ENCODE measurements around the gene TMEM175. TPM values are rescaled to one million over a fixed set of nuclear protein-coding genes. Genes with fewer than 3 reads are reported as not detected.

TMEM175 gene
- total RNA-seq, 1 experiment from 2014 or later: 15.1 TPM

DNA sequence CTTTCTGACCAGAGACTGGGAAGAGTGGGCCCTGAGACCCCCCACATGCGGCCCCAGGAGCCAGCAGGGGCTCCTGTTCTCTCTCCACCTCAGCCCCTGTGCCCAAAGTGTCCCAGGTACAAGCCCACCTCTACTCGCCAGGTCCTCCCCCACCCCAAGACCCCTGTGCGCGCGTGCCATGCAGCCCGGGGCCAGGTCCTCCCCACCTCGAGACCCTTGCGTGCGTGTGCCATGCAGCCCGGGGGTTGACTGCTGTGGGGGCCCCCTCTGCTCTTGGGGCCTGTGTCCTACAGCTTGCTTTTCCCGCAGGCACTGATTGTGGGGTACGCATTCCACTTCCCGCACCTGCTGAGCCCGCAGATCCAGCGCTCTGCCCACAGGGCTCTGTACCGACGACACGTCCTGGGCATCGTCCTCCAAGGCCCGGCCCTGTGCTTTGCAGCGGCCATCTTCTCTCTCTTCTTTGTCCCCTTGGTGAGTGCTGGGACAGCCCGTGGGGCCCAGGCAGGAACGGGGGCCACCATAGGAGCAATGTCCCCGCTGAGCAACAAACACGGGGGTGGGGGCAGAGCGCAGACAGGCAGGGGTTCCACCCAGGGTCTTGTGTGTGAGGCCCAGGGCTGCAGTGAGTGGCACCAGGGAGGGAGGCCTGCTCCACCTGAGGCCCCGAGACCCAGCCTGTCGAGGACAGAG lies 20.8 kb downstream of the TMEM175 start:
- Histone ChIP-seq H3K4me1 (ENCODE audit: low read length) (no peaks in the 10 kb centered on the region), H3K4me2 (ENCODE audit: low read depth, low read length, poor library complexity, severe bottlenecking) (no peak overlapping the region), H3K27ac (ENCODE audit: low read length) (no peak overlapping the region), H3K27me3 (ENCODE audit: low read length) (no peaks in the 10 kb centered on the region), H3K36me3 (ENCODE audit: insufficient read depth, low read length) (no peaks in the 10 kb centered on the region), H3K4me3 (ENCODE audit: low read length) (no peak overlapping the region), H3K9ac (ENCODE audit: low read length) (no peak overlapping the region), H3K79me2 (ENCODE audit: low read length) (no peaks in the 10 kb centered on the region), H2AFZ (ENCODE audit: low read length) (no peak overlapping the region), H3K9me2 (replicated peaks; ENCODE audit: insufficient read depth, low read length) (no peaks in the 10 kb centered on the region), H4K20me1 (ENCODE audit: insufficient read depth, low read depth, low read length) (peaks cover 5% of the 10 kb centered on the region; the same call in 1 of the 2 replicates), H3K9me3 (ENCODE audit: low read length) (no peaks in the 10 kb centered on the region)
- DNase-seq: no peak

DNA sequence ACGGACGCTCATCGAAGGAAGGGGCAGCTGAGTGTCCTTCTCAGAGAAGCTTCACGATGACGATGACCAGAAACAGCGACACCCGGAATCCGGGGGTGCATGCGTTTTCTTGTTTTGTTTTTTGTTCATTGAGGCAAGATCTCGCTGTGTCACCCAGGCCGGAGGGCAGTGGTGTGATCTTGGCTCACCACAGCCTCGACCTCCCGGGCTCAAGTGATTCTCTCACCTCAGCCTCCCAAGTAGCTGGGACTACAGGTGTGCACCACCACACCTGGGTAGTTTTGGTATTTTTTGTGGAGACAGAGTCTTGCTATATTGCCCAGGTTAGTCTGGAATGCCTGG lies 21.3 kb downstream of the TMEM175 start:
- H3K4me3 ChIP-seq (ENCODE audit: low read length): no peak overlapping the region
- no peaks in the 10 kb centered on the region for H3K9me3 ChIP-seq (ENCODE audit: low read length)
- H3K36me3 ChIP-seq (ENCODE audit: insufficient read depth, low read length): no peaks in the 10 kb centered on the region
- no peak overlapping the region for H3K4me2 ChIP-seq (ENCODE audit: low read depth, low read length, poor library complexity, severe bottlenecking)
- no peak overlapping the region for H3K27ac ChIP-seq (ENCODE audit: low read length)
- H3K79me2 ChIP-seq (ENCODE audit: low read length): no peaks in the 10 kb centered on the region
- H3K4me1 ChIP-seq (ENCODE audit: low read length): no peaks in the 10 kb centered on the region
- no peak for DNase-seq
- H2AFZ ChIP-seq (ENCODE audit: low read length): no peak overlapping the region
- H3K9ac ChIP-seq (ENCODE audit: low read length): no peak overlapping the region
- H3K9me2 ChIP-seq (replicated peaks; ENCODE audit: insufficient read depth, low read length): no peaks in the 10 kb centered on the region
- H3K27me3 ChIP-seq (ENCODE audit: low read length): no peaks in the 10 kb centered on the region
- H4K20me1 ChIP-seq (ENCODE audit: insufficient read depth, low read depth, low read length): 0 out of 2 replicates have a peak, but pooled peaks cover 5% of the 10 kb centered on the region

DNA sequence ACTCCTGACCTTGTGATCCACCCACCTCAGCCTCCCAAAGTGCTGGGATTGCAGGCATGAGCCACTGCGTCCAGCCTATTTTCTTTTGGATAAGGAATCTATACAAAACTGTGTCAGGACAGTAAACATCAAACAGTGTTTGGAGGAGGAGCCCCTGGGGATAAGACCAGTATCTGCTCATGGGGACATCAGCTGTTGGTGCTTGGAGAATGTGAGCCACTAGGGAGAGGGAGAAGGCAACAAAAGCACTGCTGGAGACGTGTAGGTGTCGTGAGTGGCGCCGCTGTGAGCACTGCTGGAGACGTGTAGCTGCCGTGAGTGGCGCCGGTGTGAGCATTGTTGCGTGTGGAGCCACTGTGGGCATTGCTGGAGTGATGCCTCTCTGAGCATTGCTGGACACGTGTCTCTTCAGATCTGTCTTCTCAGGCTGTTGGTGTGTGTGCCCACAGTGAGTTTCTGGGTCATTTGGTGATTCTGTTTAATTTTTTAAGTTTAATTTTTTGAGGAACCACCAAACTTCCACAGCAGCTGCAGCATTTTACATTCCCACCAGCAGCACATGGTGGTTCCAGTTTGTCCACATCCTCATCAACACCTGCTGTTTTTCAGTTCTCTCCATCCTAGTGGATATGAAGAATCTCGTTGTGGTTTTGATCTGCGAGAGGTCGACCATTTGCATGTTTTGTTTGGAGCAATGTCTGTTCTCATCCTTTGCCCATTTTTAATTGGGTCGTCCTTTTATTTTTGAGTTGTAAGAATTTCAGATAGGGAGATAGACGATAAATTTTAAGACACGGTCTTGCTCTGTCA lies 22.2 kb downstream of the TMEM175 start:
- H3K27me3 ChIP-seq (ENCODE audit: low read length): no peaks in the 10 kb centered on the region
- no peak overlapping the region for H3K4me3 ChIP-seq (ENCODE audit: low read length)
- H3K79me2 ChIP-seq (ENCODE audit: low read length): no peaks in the 10 kb centered on the region
- H3K9ac ChIP-seq (ENCODE audit: low read length): no peak overlapping the region
- no peaks in the 10 kb centered on the region for H3K4me1 ChIP-seq (ENCODE audit: low read length)
- no peaks in the 10 kb centered on the region for H3K9me3 ChIP-seq (ENCODE audit: low read length)
- H2AFZ ChIP-seq (ENCODE audit: low read length): no peak overlapping the region
- H3K9me2 ChIP-seq (replicated peaks; ENCODE audit: insufficient read depth, low read length): no peaks in the 10 kb centered on the region
- H3K4me2 ChIP-seq (ENCODE audit: low read depth, low read length, poor library complexity, severe bottlenecking): no peak overlapping the region
- no peaks in the 10 kb centered on the region for H4K20me1 ChIP-seq (ENCODE audit: insufficient read depth, low read depth, low read length)
- H3K36me3 ChIP-seq (ENCODE audit: insufficient read depth, low read length): no peaks in the 10 kb centered on the region
- H3K27ac ChIP-seq (ENCODE audit: low read length): no peak overlapping the region
- no peak for DNase-seq

DNA sequence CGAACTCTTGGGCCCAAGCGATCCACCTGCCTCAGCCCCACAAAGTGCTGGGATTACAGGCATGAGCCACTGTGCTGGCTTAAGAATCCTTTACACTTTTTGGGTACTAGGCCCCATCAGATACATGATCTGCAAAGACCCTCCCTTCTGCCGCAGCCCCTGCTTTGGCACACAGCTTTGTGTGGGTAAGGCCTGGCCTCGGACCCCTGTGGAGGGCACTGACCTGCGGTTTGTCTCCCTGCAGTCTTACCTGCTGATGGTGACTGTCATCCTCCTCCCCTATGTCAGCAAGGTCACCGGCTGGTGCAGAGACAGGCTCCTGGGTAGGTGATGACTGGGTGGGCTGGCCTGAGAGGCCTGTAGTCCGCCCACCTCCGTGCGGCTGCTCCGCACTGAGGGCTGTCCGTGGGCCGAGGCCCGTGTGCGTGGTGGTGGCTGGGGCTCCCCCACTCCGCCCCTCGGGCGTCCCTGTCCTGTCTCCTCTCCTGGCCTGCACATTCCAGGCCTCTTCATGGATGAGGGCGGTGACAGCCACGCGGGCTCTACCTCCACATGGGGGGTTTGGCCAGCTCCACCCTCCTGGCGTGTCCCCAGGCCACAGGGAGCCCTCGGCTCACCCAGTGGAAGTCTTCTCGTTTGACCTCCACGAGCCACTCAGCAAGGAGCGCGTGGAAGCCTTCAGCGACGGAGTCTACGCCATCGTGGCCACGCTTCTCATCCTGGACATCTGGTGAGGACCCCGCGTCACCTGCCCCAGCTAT lies 23.1 kb downstream of the TMEM175 start:
- no peak for DNase-seq

DNA sequence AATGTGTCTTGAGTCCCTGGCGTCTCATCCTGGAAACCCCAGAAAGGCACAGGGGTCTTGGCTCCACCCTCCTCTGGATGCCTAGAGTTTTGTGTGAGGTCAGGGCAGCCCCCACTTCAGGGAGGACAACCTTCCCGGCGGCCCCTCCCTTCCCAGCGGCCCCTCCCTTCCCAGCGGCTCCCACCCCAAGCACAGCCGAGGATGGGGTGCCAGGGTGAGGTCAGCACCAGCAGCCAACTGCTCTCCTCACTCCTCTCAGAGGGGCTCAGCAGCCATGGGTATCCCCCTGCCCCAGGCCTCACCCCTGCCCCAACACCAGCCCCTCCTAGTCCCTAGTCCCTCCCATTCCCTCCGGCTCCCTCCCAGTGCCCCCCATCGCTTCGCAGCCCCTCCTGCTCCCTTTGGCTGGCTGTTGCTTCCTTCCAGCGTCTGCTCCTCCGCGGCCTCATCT lies 23.7 kb downstream of the TMEM175 start:
- no peaks in the 10 kb centered on the region for H3K9me2 ChIP-seq (replicated peaks; ENCODE audit: insufficient read depth, low read length)
- H3K4me1 ChIP-seq (ENCODE audit: low read length): no peaks in the 10 kb centered on the region
- no peaks in the 10 kb centered on the region for H3K79me2 ChIP-seq (ENCODE audit: low read length)
- H3K9ac ChIP-seq (ENCODE audit: low read length): no peak overlapping the region
- H3K27ac ChIP-seq (ENCODE audit: low read length): no peak overlapping the region
- H4K20me1 ChIP-seq (ENCODE audit: insufficient read depth, low read depth, low read length): no peaks in the 10 kb centered on the region
- DNase-seq: no peak
- no peaks in the 10 kb centered on the region for H3K36me3 ChIP-seq (ENCODE audit: insufficient read depth, low read length)
- no peak overlapping the region for H3K4me3 ChIP-seq (ENCODE audit: low read length)
- no peak overlapping the region for H3K4me2 ChIP-seq (ENCODE audit: low read depth, low read length, poor library complexity, severe bottlenecking)
- no peaks in the 10 kb centered on the region for H3K27me3 ChIP-seq (ENCODE audit: low read length)
- H3K9me3 ChIP-seq (ENCODE audit: low read length): no peaks in the 10 kb centered on the region
- no peak overlapping the region for H2AFZ ChIP-seq (ENCODE audit: low read length)

More for the DNA sequence above, 23.1 kb downstream of the TMEM175 start:
- Histone ChIP-seq H3K79me2 (ENCODE audit: low read length) (no peaks in the 10 kb centered on the region), H3K4me1 (ENCODE audit: low read length) (no peaks in the 10 kb centered on the region), H4K20me1 (ENCODE audit: insufficient read depth, low read depth, low read length) (no peaks in the 10 kb centered on the region), H3K4me3 (ENCODE audit: low read length) (no peak overlapping the region), H3K36me3 (ENCODE audit: insufficient read depth, low read length) (no peaks in the 10 kb centered on the region), H3K9me3 (ENCODE audit: low read length) (no peaks in the 10 kb centered on the region), H3K9me2 (replicated peaks; ENCODE audit: insufficient read depth, low read length) (no peaks in the 10 kb centered on the region), H3K27me3 (ENCODE audit: low read length) (no peaks in the 10 kb centered on the region), H3K4me2 (ENCODE audit: low read depth, low read length, poor library complexity, severe bottlenecking) (no peak overlapping the region), H3K27ac (ENCODE audit: low read length) (no peak overlapping the region), H3K9ac (ENCODE audit: low read length) (no peak overlapping the region), H2AFZ (ENCODE audit: low read length) (no peak overlapping the region)

DNA sequence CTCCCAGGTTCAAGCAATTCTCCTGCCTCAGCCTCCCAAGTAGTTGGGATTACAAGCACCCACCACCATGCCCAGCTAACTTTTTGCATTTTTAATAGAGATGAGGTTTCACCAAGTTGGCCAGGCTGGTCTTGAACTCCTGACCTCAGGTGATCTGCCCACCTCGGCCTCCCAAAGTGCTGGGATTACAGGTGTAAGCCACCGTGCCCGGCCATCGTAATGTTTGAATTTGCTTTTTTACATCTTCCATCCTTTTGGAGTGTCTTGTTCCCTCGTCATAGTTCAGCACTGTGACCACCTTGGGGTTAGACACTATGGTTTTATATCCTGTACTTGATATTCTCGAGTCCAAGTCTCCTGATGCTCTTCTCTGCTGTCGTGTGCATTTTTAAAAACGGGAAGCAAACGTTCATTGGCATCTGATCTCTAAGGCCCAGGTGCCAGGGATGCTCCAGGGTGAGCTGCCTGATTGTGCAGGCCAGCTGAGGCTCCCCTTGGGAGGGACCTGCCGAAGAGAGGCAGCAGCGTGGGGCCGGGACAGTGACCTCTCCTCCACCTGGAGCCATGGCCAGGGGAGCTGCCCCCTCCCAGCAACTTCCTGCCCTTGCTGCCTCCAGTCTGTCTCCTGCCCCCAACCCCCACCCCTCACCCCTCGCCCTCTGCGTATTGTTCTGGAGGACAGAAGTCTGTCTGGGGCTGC lies 24.4 kb downstream of the TMEM175 start:
- Histone ChIP-seq H2AFZ (ENCODE audit: low read length) (no peak overlapping the region), H3K4me3 (ENCODE audit: low read length) (no peak overlapping the region), H3K9ac (ENCODE audit: low read length) (no peak overlapping the region), H3K4me2 (ENCODE audit: low read depth, low read length, poor library complexity, severe bottlenecking) (no peak overlapping the region), H4K20me1 (ENCODE audit: insufficient read depth, low read depth, low read length) (no peaks in the 10 kb centered on the region), H3K27ac (ENCODE audit: low read length) (no peak overlapping the region), H3K4me1 (ENCODE audit: low read length) (no peaks in the 10 kb centered on the region), H3K36me3 (ENCODE audit: insufficient read depth, low read length) (no peaks in the 10 kb centered on the region), H3K27me3 (ENCODE audit: low read length) (no peaks in the 10 kb centered on the region), H3K9me3 (ENCODE audit: low read length) (no peaks in the 10 kb centered on the region), H3K9me2 (replicated peaks; ENCODE audit: insufficient read depth, low read length) (no peaks in the 10 kb centered on the region), H3K79me2 (ENCODE audit: low read length) (no peaks in the 10 kb centered on the region)
- DNase-seq: no peak

DNA sequence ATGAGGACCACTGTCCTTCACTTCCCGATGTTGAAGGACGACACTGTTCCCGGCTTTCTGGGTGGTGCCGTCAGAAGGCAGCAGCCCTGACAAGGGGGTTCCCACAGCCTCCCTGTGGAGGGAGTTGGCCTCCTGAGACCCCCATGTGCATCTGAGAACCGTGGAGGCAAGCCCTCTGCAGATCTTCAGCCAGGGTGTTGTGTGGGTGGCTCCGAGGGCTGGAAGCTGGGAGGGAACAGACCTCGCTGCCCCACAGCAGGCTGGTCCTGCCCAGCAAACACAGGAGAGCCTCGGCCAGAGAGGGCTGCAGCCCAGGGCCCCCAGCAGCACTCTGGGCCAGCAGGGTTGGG lies 24.9 kb downstream of the TMEM175 start:
- no peaks in the 10 kb centered on the region for H3K79me2 ChIP-seq (ENCODE audit: low read length)
- no peak for DNase-seq
- no peak overlapping the region for H3K27ac ChIP-seq (ENCODE audit: low read length)
- H3K27me3 ChIP-seq (ENCODE audit: low read length): no peaks in the 10 kb centered on the region
- no peak overlapping the region for H3K9ac ChIP-seq (ENCODE audit: low read length)
- no peak overlapping the region for H3K4me2 ChIP-seq (ENCODE audit: low read depth, low read length, poor library complexity, severe bottlenecking)
- H4K20me1 ChIP-seq (ENCODE audit: insufficient read depth, low read depth, low read length): no peaks in the 10 kb centered on the region
- no peaks in the 10 kb centered on the region for H3K9me2 ChIP-seq (replicated peaks; ENCODE audit: insufficient read depth, low read length)
- H3K9me3 ChIP-seq (ENCODE audit: low read length): no peaks in the 10 kb centered on the region
- H3K4me1 ChIP-seq (ENCODE audit: low read length): no peaks in the 10 kb centered on the region
- H3K4me3 ChIP-seq (ENCODE audit: low read length): no peak overlapping the region
- H3K36me3 ChIP-seq (ENCODE audit: insufficient read depth, low read length): no peaks in the 10 kb centered on the region
- no peak overlapping the region for H2AFZ ChIP-seq (ENCODE audit: low read length)
